HG02885 (cell line): Measurements from ENCODE around the gene RBL2.
"Not testable (repeated sequence)": the region's sequence is repeated elsewhere in the genome, so short reads cannot be mapped to it uniquely, and the experiment has no call there.

Experiments used
- ATAC-seq: cut with Tn5 transposase; IDR thresholded peaks from one replicate; pipeline ENCODE4 v1.9.1; 2021; ENCODE audit warnings: mild to moderate bottlenecking; ENCODE audit not compliant: unreplicated experiment, poor library complexity

RBL2 gene

GRCh38 chr16:53530046-53530445 is 95.8 kb downstream of the RBL2 start:
- no peak for ATAC-seq

- ATAC-seq: no peak
These were observed 96.5 kb downstream of the RBL2 start for GRCh38 chr16:53530741-53531140.

GRCh38 chr16:53534206-53534605 is 99.9 kb downstream of the RBL2 start:
- no peak for ATAC-seq

- no peak for ATAC-seq
These were observed 103.4 kb downstream of the RBL2 start for GRCh38 chr16:53537626-53538025.

- ATAC-seq: not testable (repeated sequence)
These were observed 105.1 kb downstream of the RBL2 start for GRCh38 chr16:53539346-53539745.

GRCh38 chr16:53539759-53540718 is 105.8 kb downstream of the RBL2 start:
- not testable (repeated sequence) for ATAC-seq
